OCI-LY1 (cell line): Measurements from ENCODE around the gene GRIN2A.

Experiments
- CTCF ChIP-seq: fragments of 200-600 bp; sonication (generic), shearing (Covaris generic); IDR thresholded peaks from 2 replicates; pipeline ENCODE4 v1.5.1; 2017; ENCODE audit warnings: mild to moderate bottlenecking, antibody characterized with exemption, low read length, moderate library complexity, mixed read lengths
- EZH2 ChIP-seq: fragments of 200-600 bp; sonication (generic), shearing (Covaris generic); IDR thresholded peaks from 2 replicates; pipeline ENCODE4 v1.8.0; 2017; ENCODE audit warnings: borderline replicate concordance, mixed run types, mild to moderate bottlenecking, antibody characterized with exemption, low read length, moderate library complexity, mixed read lengths

- TF ChIP-seq EZH2 (no peak), CTCF (no peak)
Observed at GRCh38 chr16:10039220-10040096, 142.8 kb downstream of the GRIN2A start.
